Inflammatory macrophage treated with lipopolysaccharide for 1 hour (primary cell): ENCODE measurements around the gene RALGAPA2.

Experiments
- DNase-seq, 2 donors: peaks; one replicate each; pipeline ENCODE4 v3.0.0-alpha.2; 2020 to 2022

Gene RALGAPA2

DNA sequence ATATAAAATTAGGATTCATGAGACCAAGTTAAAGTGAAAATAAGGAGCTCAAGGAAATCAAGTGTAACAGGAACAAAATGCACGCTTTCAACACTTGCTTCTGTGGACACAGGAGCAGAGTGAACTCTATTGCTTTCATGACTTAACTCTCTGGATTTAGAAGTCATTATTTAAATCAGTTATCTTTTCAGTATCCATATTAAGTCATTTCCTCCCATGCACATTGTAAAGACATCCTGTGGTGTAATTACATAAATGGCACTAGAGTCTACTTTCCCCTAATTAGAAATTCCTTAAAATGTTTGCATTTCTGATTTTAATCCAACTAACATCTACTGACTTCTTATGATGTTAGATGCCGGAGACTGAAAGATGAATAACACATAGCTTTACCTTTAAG, 256.5 kb downstream of the RALGAPA2 start:
- no peak for DNase-seq

DNA sequence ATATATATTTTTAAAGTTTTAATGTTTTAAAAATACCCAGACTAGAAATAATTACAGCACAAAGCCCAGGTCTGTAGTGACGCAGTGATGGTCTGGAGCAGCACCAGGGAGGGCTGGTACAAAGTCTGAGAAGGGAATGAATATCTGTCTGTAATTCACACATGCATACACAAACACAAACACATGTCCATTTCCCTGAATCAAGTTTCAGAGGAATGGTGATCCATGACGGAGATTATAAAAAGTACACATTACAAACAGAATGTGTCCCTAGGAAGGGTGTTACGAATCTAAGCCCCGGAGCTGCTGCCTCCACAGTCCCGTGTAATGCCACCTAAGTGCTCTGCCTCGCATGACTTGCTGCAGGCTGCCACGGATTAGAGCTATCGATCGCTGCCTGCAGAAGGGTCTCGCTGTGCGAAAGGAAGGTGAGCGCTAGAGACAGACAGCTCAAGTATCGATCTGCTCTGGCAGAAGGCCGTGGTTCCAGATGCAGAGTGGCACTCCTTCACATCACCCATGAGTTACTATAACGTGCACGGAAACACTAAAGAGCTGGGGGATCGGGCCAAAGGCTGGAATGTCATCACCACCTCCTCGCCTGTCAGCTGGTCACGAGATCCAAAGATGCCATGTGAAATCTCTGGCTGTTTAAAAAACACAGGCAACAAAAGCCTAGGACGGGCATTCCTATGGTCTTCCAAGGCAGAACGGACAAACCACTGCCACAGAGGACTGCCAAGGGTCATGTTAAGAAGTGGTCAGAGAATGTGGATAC, 257.4 kb downstream of the RALGAPA2 start:
- no peak for DNase-seq

- DNase-seq: no peak
Observed at GRCh38 chr20:20454367-20454766, 258.1 kb downstream of the RALGAPA2 start.

- peak; percentile 71 to 85 for DNase-seq
Observed at GRCh38 chr20:20452254-20452676, 260.2 kb downstream of the RALGAPA2 start.

- DNase-seq: no peak
Observed at GRCh38 chr20:20450521-20450920, 261.9 kb downstream of the RALGAPA2 start.

GRCh38 chr20:20448881-20449280, 263.6 kb downstream of the RALGAPA2 start:
- no peak for DNase-seq

GRCh38 chr20:20447196-20447595, 265.2 kb downstream of the RALGAPA2 start:
- DNase-seq: no peak

GRCh38 chr20:20446425-20447015, 265.9 kb downstream of the RALGAPA2 start:
- no peak for DNase-seq

GRCh38 chr20:20446001-20446400, 266.4 kb downstream of the RALGAPA2 start:
- DNase-seq: no peak

DNA sequence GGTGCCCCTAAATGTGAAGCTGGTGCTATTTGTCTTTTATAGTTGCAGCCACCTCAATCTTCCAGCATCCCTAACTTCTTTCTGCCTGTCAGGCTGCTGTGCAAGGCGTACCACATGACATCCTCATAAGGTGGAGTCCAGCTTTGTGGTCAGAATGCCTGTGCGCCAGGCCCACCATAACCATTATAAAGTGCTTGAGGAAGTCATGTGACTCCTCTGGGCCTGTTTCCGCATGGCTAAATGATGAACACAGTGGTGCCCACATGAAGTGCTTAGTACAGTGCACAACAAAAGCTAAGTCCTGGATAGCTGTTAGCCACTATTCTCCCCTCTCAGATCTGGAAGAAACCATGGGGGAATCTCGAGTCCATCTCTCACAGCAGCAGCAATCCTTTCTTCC, 268.9 kb downstream of the RALGAPA2 start:
- DNase-seq: no peak

- no peak for DNase-seq
Observed at GRCh38 chr20:20442466-20442865, 270.0 kb downstream of the RALGAPA2 start.

- no peak for DNase-seq
Observed at GRCh38 chr20:20440886-20441658, 271.4 kb downstream of the RALGAPA2 start.

- no peak for DNase-seq
Observed at GRCh38 chr20:20440481-20440880, 272.0 kb downstream of the RALGAPA2 start.

- DNase-seq: no peak
Observed at GRCh38 chr20:20439602-20440190, 272.7 kb downstream of the RALGAPA2 start.

GRCh38 chr20:20437314-20437713, 275.1 kb downstream of the RALGAPA2 start:
- no peak for DNase-seq

- no peak for DNase-seq
Observed at GRCh38 chr20:20436689-20437088, 275.8 kb downstream of the RALGAPA2 start.

DNA sequence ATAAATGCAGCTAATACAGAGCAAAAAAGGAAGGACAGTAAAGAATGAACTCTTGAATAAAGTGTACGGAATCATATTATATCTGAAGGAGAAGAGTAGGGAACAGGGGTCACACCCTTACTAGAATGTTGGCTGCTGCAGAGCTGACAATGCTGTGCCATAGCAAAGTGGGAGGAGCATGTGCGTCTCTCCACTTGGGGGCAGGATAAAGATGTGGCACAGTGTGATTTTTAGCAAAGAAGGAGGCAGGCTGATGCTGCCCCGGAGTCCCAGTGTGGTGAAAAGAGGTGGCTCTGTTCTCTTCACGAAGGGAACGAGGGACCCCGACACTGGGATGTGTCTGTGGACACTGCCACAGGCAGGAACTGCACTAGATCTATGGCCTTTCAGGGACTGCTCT, 277.0 kb downstream of the RALGAPA2 start:
- no peak for DNase-seq

GRCh38 chr20:20432618-20433286, 279.7 kb downstream of the RALGAPA2 start:
- no peak for DNase-seq

GRCh38 chr20:20430066-20430465, 282.4 kb downstream of the RALGAPA2 start:
- no peak for DNase-seq

DNA sequence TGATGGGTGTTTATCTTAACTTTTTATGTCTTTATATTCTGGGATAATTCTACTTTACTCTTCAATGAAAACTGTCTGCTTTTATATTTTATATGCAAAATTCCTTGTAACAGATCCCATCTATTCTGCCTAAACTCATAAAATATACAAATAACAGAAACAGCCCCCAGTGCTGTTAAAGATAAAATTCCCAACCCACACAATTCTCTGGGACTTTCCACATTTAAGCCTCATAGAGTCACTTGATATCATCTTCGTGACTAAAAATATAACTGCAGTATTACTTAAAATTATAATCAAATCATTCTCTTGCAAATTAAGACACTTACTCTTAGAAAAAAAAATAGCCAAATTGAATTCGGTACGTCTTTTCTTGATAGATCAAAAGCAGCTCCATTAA, 284.4 kb downstream of the RALGAPA2 start:
- peak; percentile 31 to 61 for DNase-seq

DNA sequence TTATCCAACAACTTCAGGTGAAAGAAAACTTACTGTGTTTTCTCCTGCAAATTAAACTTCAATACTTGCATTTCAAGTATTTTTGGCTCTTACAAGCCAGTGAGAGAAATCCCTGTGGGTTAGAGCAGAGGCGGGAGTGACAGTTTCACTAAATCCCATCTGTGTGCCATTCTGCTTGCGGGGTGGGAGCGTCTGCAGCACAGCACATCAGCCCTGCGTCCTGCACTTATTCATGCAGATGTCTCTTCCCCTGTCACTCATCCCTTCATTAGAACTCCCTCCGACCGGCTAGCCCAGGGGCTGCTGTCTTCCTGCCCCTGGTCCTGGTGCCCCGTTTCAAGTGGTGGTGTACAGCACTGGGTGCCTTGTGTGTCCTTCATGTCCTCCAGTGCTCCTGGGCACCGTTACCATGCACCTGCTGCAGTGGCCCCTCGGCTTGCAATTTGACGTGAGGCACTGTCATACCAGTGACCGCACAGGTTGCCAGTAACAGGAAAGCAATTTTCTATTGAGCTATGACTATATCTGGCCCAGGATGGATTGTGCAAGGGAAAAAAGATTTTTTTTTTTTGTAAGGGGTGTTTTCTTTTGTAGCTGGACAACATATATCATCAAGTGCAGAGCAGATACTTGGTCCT, 285.1 kb downstream of the RALGAPA2 start:
- DNase-seq: peak in 1 of 2 donors; percentile 25

- no peak for DNase-seq
Observed at GRCh38 chr20:20426655-20426907, 285.9 kb downstream of the RALGAPA2 start.
